H1 (cell line): ENCODE measurements around the gene CX3CL1. TPM values are rescaled to one million over a fixed set of nuclear protein-coding genes. Genes with fewer than 3 reads are reported as not detected.

Experiments
- ATF2 ChIP-seq: IDR thresholded peaks from 2 replicates; pipeline ENCODE4 v1.6.1; 2012; ENCODE audit warnings: low read length, inconsistent platforms
- BCL11A ChIP-seq, 2 experiments: IDR thresholded peaks; one replicate each; pipeline ENCODE4 v1.6.1; 2011; ENCODE audit warnings: low read depth in 2 of 2, low read length in 2 of 2, mild to moderate bottlenecking in 2 of 2
- EZH2 ChIP-seq: fragments of 200-600 bp; sonication (generic); IDR thresholded peaks from 2 replicates; pipeline ENCODE4 v1.7.1; 2012; ENCODE audit warnings: low read depth, mild to moderate bottlenecking, moderate library complexity, low read length, inconsistent platforms; ENCODE audit not compliant: severe bottlenecking
- polyA plus RNA-seq, 7 experiments: library from polyadenylated mRNA; depleted of rRNA in 3 of 7; stranded (reverse) in 5 of 7; unstranded in 2 of 7; fragments of >200 nt in 5 of 7; fragments of 200-250 nt in 2 of 7; gene quantifications; 1 replicate in 5 of 7; 2 replicates in 1 of 7; 4 replicates in 1 of 7; pipeline versions ENCODE4 v1.2.1 to v1.2.3, GENCODE V29; 2011 to 2013; ENCODE audit warnings: missing spikeins in 2 of 7, mixed read lengths in 2 of 7
- total RNA-seq: library from RNA; stranded (reverse); fragmentation: NEBNext Ultra II Directional; extraction: Animal tissue kit (Norgen Biotek cat#: 25700); gene quantifications from 2 replicates; pipeline ENCODE4 v1.2.1, GENCODE V29; 2021

The CX3CL1 gene
- total and polyA plus RNA-seq, 2 of the 8 experiments (the other 6 are each of a cell fraction or from before 2014, with no cell fraction given) = 1.4 to 3.0 TPM

GRCh38 chr16:57423152-57423551 is 50.9 kb downstream of the CX3CL1 start (continued):
- TF ChIP-seq EZH2 = no peak
- no peak for TF ChIP-seq ATF2
- no peak for TF ChIP-seq BCL11A (IDR thresholded peaks at IDR 0.05; ENCODE audit: low read depth in 2 of 2, low read length in 2 of 2)
